CD8-positive, alpha-beta T cell (primary cell): ENCODE results near the gene GNA12. TPM values are rescaled to one million over a fixed set of nuclear protein-coding genes. Genes with fewer than 3 reads are reported as not detected.

Experiments
- total RNA-seq, 46 experiments: library from RNA in 2 of 46; stranded (reverse) in 2 of 46; gene quantifications; one replicate each; pipeline ENCODE4 v1.2.3 and lab custom pipeline; 2021 to 2026

GNA12 gene
- total RNA-seq, 2 experiments from 2014 or later, result 17.0 to 17.7 TPM

Other genes with a start within 250 kb of the GNA12 start
- gene TTYH3, start 212.3 kb downstream of the GNA12 start, total RNA-seq, result 10 to 100 TPM in 1 of 2 experiments, 1 to 10 TPM in 1; 8.4 to 10.1 TPM
- under 1 TPM; 0.47 to 0.54 TPM for gene AMZ1, start 156.1 kb downstream of the GNA12 start, total RNA-seq
- 100 to 1,000 TPM; 114 to 117 TPM for gene CARD11, start 199.6 kb upstream of the GNA12 start, total RNA-seq